ENCODE data around the gene UBAC2.

Gene UBAC2

GRCh38 chr13:99367106-99367616 is 166.5 kb downstream of the UBAC2 start:
- Mint-ChIP-seq H3K4me1 (ENCODE audit: low read depth) (peaks cover 74% of the 10 kb centered on the region), H3K36me3 (ENCODE audit: low read depth) (peaks cover 53% of the 10 kb centered on the region), H3K27ac (peak overlapping the region; percentile 85), H3K27me3 (ENCODE audit: low read depth) (no peaks in the 10 kb centered on the region), H3K9me3 (no peaks in the 10 kb centered on the region), H3K4me3 (peak overlapping the region; percentile 78)
- DNase-seq (ENCODE audit: low spot score): no peak

- peaks cover 52% of the 10 kb centered on the region for H3K36me3 Mint-ChIP-seq (ENCODE audit: low read depth)
- H3K4me1 Mint-ChIP-seq (ENCODE audit: low read depth): peaks cover 75% of the 10 kb centered on the region
- H3K9me3 Mint-ChIP-seq: no peaks in the 10 kb centered on the region
- H3K27me3 Mint-ChIP-seq (ENCODE audit: low read depth): no peaks in the 10 kb centered on the region
- peak overlapping the region; percentile 78 for H3K4me3 Mint-ChIP-seq
- peak overlapping the region; percentile 85 for H3K27ac Mint-ChIP-seq
- no peak for DNase-seq (ENCODE audit: low spot score)
Measured at GRCh38 chr13:99367663-99368448, 167.2 kb downstream of the UBAC2 start.

- Mint-ChIP-seq H3K4me1 (ENCODE audit: low read depth) (peaks cover 85% of the 10 kb centered on the region), H3K9me3 (no peaks in the 10 kb centered on the region), H3K36me3 (ENCODE audit: low read depth) (peaks cover 64% of the 10 kb centered on the region), H3K27me3 (ENCODE audit: low read depth) (no peaks in the 10 kb centered on the region), H3K4me3 (peak overlapping the region; percentile 58), H3K27ac (peak overlapping the region; percentile 67)
- DNase-seq (ENCODE audit: low spot score): no peak
Measured at GRCh38 chr13:99370481-99371275, 170.0 kb downstream of the UBAC2 start.

- H3K36me3 Mint-ChIP-seq (ENCODE audit: low read depth): peaks cover 68% of the 10 kb centered on the region
- H3K9me3 Mint-ChIP-seq: no peaks in the 10 kb centered on the region
- peak; percentile 56 for DNase-seq (ENCODE audit: low spot score)
- no peaks in the 10 kb centered on the region for H3K27me3 Mint-ChIP-seq (ENCODE audit: low read depth)
- H3K27ac Mint-ChIP-seq: peak overlapping the region; percentile 67
- peaks cover 85% of the 10 kb centered on the region for H3K4me1 Mint-ChIP-seq (ENCODE audit: low read depth)
- peak overlapping the region; percentile 73 for H3K4me3 Mint-ChIP-seq
Measured at GRCh38 chr13:99371956-99372355, 171.3 kb downstream of the UBAC2 start.

GRCh38 chr13:99373436-99373835 is 172.8 kb downstream of the UBAC2 start:
- Mint-ChIP-seq H3K4me1 (ENCODE audit: low read depth) (peaks cover 77% of the 10 kb centered on the region), H3K27ac (peak overlapping the region; percentile 24), H3K4me3 (peak overlapping the region; percentile 1), H3K9me3 (no peaks in the 10 kb centered on the region), H3K36me3 (ENCODE audit: low read depth) (peaks cover 62% of the 10 kb centered on the region), H3K27me3 (ENCODE audit: low read depth) (no peaks in the 10 kb centered on the region)
- DNase-seq (ENCODE audit: low spot score): no peak

- Mint-ChIP-seq H3K4me3 (no peak overlapping the region), H3K27ac (no peak overlapping the region), H3K4me1 (ENCODE audit: low read depth) (peaks cover 79% of the 10 kb centered on the region)
Measured at GRCh38 chr13:99374169-99374991, 173.7 kb downstream of the UBAC2 start.

GRCh38 chr13:99374994-99375737 is 174.5 kb downstream of the UBAC2 start:
- Mint-ChIP-seq H3K27me3 (ENCODE audit: low read depth) (no peaks in the 10 kb centered on the region), H3K27ac (peak overlapping the region; percentile 80), H3K4me1 (ENCODE audit: low read depth) (peaks cover 82% of the 10 kb centered on the region), H3K9me3 (no peaks in the 10 kb centered on the region), H3K36me3 (ENCODE audit: low read depth) (peaks cover 72% of the 10 kb centered on the region), H3K4me3 (peak overlapping the region; percentile 59)
- no peak for DNase-seq (ENCODE audit: low spot score)

More at GRCh38 chr13:99374169-99374991, 173.7 kb downstream of the UBAC2 start:
- H3K9me3 Mint-ChIP-seq: no peaks in the 10 kb centered on the region
- H3K27me3 Mint-ChIP-seq (ENCODE audit: low read depth): no peaks in the 10 kb centered on the region
- DNase-seq (ENCODE audit: low spot score): no peak
- peaks cover 69% of the 10 kb centered on the region for H3K36me3 Mint-ChIP-seq (ENCODE audit: low read depth)

GRCh38 chr13:99375738-99376080 is 175.1 kb downstream of the UBAC2 start:
- Mint-ChIP-seq H3K9me3 (no peaks in the 10 kb centered on the region), H3K36me3 (ENCODE audit: low read depth) (peaks cover 68% of the 10 kb centered on the region), H3K4me3 (peak overlapping the region; percentile 20), H3K4me1 (ENCODE audit: low read depth) (peaks cover 83% of the 10 kb centered on the region), H3K27me3 (ENCODE audit: low read depth) (no peaks in the 10 kb centered on the region), H3K27ac (no peak overlapping the region)
- DNase-seq (ENCODE audit: low spot score): no peak

- Mint-ChIP-seq H3K27me3 (ENCODE audit: low read depth) (no peaks in the 10 kb centered on the region), H3K36me3 (ENCODE audit: low read depth) (peaks cover 65% of the 10 kb centered on the region), H3K4me1 (ENCODE audit: low read depth) (peaks cover 83% of the 10 kb centered on the region), H3K27ac (no peak overlapping the region), H3K9me3 (no peaks in the 10 kb centered on the region), H3K4me3 (no peak overlapping the region)
- no peak for DNase-seq (ENCODE audit: low spot score)
Measured at GRCh38 chr13:99376132-99376531, 175.5 kb downstream of the UBAC2 start.

GRCh38 chr13:99376924-99377323 is 176.3 kb downstream of the UBAC2 start:
- no peaks in the 10 kb centered on the region for H3K9me3 Mint-ChIP-seq
- H3K36me3 Mint-ChIP-seq (ENCODE audit: low read depth): peaks cover 63% of the 10 kb centered on the region
- no peak for DNase-seq (ENCODE audit: low spot score)
- peaks cover 85% of the 10 kb centered on the region for H3K4me1 Mint-ChIP-seq (ENCODE audit: low read depth)
- H3K4me3 Mint-ChIP-seq: no peak overlapping the region
- no peaks in the 10 kb centered on the region for H3K27me3 Mint-ChIP-seq (ENCODE audit: low read depth)
- H3K27ac Mint-ChIP-seq: no peak overlapping the region

GRCh38 chr13:99377641-99378040 is 177.0 kb downstream of the UBAC2 start:
- Mint-ChIP-seq H3K27ac (no peak overlapping the region), H3K36me3 (ENCODE audit: low read depth) (peaks cover 57% of the 10 kb centered on the region), H3K4me1 (ENCODE audit: low read depth) (peaks cover 85% of the 10 kb centered on the region), H3K4me3 (no peak overlapping the region), H3K27me3 (ENCODE audit: low read depth) (no peaks in the 10 kb centered on the region), H3K9me3 (no peaks in the 10 kb centered on the region)
- no peak for DNase-seq (ENCODE audit: low spot score)

- Mint-ChIP-seq H3K4me3 (no peak overlapping the region), H3K4me1 (ENCODE audit: low read depth) (peaks cover 88% of the 10 kb centered on the region), H3K27ac (no peak overlapping the region), H3K9me3 (no peaks in the 10 kb centered on the region), H3K27me3 (ENCODE audit: low read depth) (no peaks in the 10 kb centered on the region), H3K36me3 (ENCODE audit: low read depth) (peaks cover 48% of the 10 kb centered on the region)
- no peak for DNase-seq (ENCODE audit: low spot score)
Measured at GRCh38 chr13:99378985-99379733, 178.5 kb downstream of the UBAC2 start.
